Hair follicle dermal papilla cell (primary cell): ENCODE measurements around the gene ST3GAL6. TPM values are rescaled to one million over a fixed set of nuclear protein-coding genes. Genes with fewer than 3 reads are reported as not detected.

Source experiments
- small RNA-seq: library from RNA; depleted of rRNA; stranded (forward); fragments of <200 nt; gene quantifications from one replicate; pipeline ENCODE3, GENCODE V24; 2012
- total RNA-seq: library from RNA; depleted of rRNA; stranded (reverse); fragments of >200 nt; gene quantifications from 2 replicates; pipeline ENCODE4 v1.2.3, GENCODE V29; 2012

ST3GAL6 gene
- 0.49 and 1.3 TPM in 2 replicates for total RNA-seq

GRCh38 chr3:98763076-98763475, at the start of gene ST3GAL6:
ST3GAL6 (plus strand) TSS chr3:98763340; CDS start chr3:98768441, 5,101 bp downstream.

Small RNAs within 50 kb of the gene (small RNA-seq; reads per million reads assigned to genes)
- not detected for gene RNU6-26P

Other genes starting within 250 kb of the ST3GAL6 start
- 91.2 and 94.4 TPM in 2 replicates for gene CLDND1, start 240.4 kb upstream of the ST3GAL6 start, total RNA-seq
- gene GPR15, start 231.4 kb upstream of the ST3GAL6 start, total RNA-seq, result not detected in 2 replicates
- 16.8 and 20.8 TPM in 2 replicates for gene CPOX, start 169.7 kb upstream of the ST3GAL6 start, total RNA-seq
- 74.9 and 92.2 TPM in 2 replicates for gene DCBLD2, start 138.4 kb downstream of the ST3GAL6 start, total RNA-seq